SK-N-SH treated with all-trans-retinoic acid at 6 μM for 48 hours (cell line): ENCODE results near the gene DTNB.

ENCODE experiments used
- ATAC-seq: fragments of 200-7000 bp; cut with Tn5 transposase; 3 replicates; pipeline ENCODE4 v1.9.1; 2020; ENCODE audit warnings: mild to moderate bottlenecking, moderate library complexity
- BACH2 ChIP-seq: fragments of 250-450 bp; sonication (Bioruptor Pico); IDR thresholded peaks from 2 replicates; pipeline ENCODE4 v1.9.0; 2021; ENCODE audit warnings: mild to moderate bottlenecking, borderline replicate concordance
- CREB5 ChIP-seq: fragments of 250-450 bp; sonication (Bioruptor Pico); IDR thresholded peaks from 2 replicates; pipeline ENCODE4 v1.5.1; 2020; ENCODE audit warnings: low read depth, mild to moderate bottlenecking, moderate library complexity
- CSDC2 ChIP-seq: fragments of 250-450 bp; sonication (Bioruptor Pico); IDR thresholded peaks from 2 replicates; pipeline ENCODE4 v1.5.0; 2020; ENCODE audit warnings: mild to moderate bottlenecking, moderate library complexity
- CSRNP3 ChIP-seq: fragments of 250-450 bp; sonication (Bioruptor Pico); IDR thresholded peaks from 2 replicates; pipeline ENCODE4 v1.5.1; 2021; ENCODE audit warnings: mild to moderate bottlenecking, moderate library complexity
- ESRRG ChIP-seq: fragments of 250-450 bp; sonication (Bioruptor Pico); IDR thresholded peaks from 2 replicates; pipeline ENCODE4 v1.6.1; 2021; ENCODE audit warnings: mild to moderate bottlenecking
- GLIS3 ChIP-seq: fragments of 250-450 bp; sonication (Bioruptor Pico); IDR thresholded peaks from 2 replicates; pipeline ENCODE4 v1.5.0; 2020; ENCODE audit warnings: mild to moderate bottlenecking, moderate library complexity
- ISL1 ChIP-seq: fragments of 250-450 bp; sonication (Bioruptor Pico); IDR thresholded peaks from 2 replicates; pipeline ENCODE4 v2.1.2; 2022; ENCODE audit warnings: mild to moderate bottlenecking, moderate library complexity
- OSR1 ChIP-seq: fragments of 250-450 bp; sonication (Bioruptor Pico); IDR thresholded peaks from 2 replicates; pipeline ENCODE4 v1.8.0; 2022; ENCODE audit warnings: moderate library complexity, mild to moderate bottlenecking, inconsistent platforms
- PATZ1 ChIP-seq: fragments of 250-450 bp; sonication (Bioruptor Pico); IDR thresholded peaks from 2 replicates; pipeline ENCODE4 v1.8.0; 2020; ENCODE audit warnings: mild to moderate bottlenecking, moderate library complexity, borderline replicate concordance
- PPARA ChIP-seq: fragments of 250-450 bp; sonication (Bioruptor Pico); IDR thresholded peaks from 2 replicates; pipeline ENCODE4 v1.5.0; 2020; ENCODE audit warnings: mild to moderate bottlenecking, borderline replicate concordance
- RARB ChIP-seq: fragments of 250-450 bp; sonication (Bioruptor Pico); IDR thresholded peaks from 2 replicates; pipeline ENCODE4 v1.8.0; 2021; ENCODE audit warnings: mild to moderate bottlenecking, moderate library complexity
- SNAI2 ChIP-seq: fragments of 250-450 bp; sonication (Bioruptor Pico); IDR thresholded peaks from 2 replicates; pipeline ENCODE4 v1.5.0; 2020; ENCODE audit warnings: mild to moderate bottlenecking, moderate library complexity
- TCF4 ChIP-seq: fragments of 250-450 bp; sonication (Bioruptor Pico); IDR thresholded peaks from 2 replicates; pipeline ENCODE4 v1.8.0; 2021; ENCODE audit warnings: mild to moderate bottlenecking, moderate library complexity, borderline replicate concordance
- ZC3H10 ChIP-seq: fragments of 250-450 bp; sonication (Bioruptor Pico); IDR thresholded peaks from 2 replicates; pipeline ENCODE4 v1.5.1; 2021; ENCODE audit warnings: mild to moderate bottlenecking, moderate library complexity
- ZFP3 ChIP-seq: fragments of 250-450 bp; sonication (Bioruptor Pico); IDR thresholded peaks from 2 replicates; pipeline ENCODE4 v1.5.0; 2020; ENCODE audit warnings: mild to moderate bottlenecking, moderate library complexity
- ZFP30 ChIP-seq: fragments of 450-650 bp; formaldehyde crosslinking; IDR thresholded peaks from 2 replicates; pipeline ENCODE4 v1.5.0; 2022; ENCODE audit warnings: mild to moderate bottlenecking, moderate library complexity
- ZNF565 ChIP-seq: fragments of 450-650 bp; formaldehyde crosslinking; conservative IDR thresholded peaks from 2 replicates; pipeline ENCODE4 v1.5.0; 2020; ENCODE audit warnings: low read depth, mild to moderate bottlenecking, moderate library complexity
- TF ChIP-seq, protein P1 (sequence below): fragments of 250-450 bp; sonication (Bioruptor Pico); IDR thresholded peaks from 2 replicates; pipeline ENCODE4 v1.5.0; 2020; ENCODE audit warnings: mild to moderate bottlenecking, moderate library complexity

Gene DTNB

GRCh38 chr2:25585189-25585588 lies 88.2 kb downstream of the DTNB start:
- TF ChIP-seq RARB (CRISPR knock-in tag) = no peak
- TF ChIP-seq CSDC2 = no peak
- TF ChIP-seq OSR1 (CRISPR knock-in tag) = no peak
- no peak for TF ChIP-seq ISL1
- ATAC-seq = no peak

- no peak for ATAC-seq
- no peak for TF ChIP-seq GLIS3 (CRISPR knock-in tag)
- TF ChIP-seq CSDC2 = no peak
- TF ChIP-seq OSR1 (CRISPR knock-in tag) = no peak
- TF ChIP-seq CREB5 (CRISPR knock-in tag) = no peak
- no peak for TF ChIP-seq TCF4 (CRISPR knock-in tag)
- no peak for TF ChIP-seq BACH2 (CRISPR knock-in tag)
- TF ChIP-seq PPARA (CRISPR knock-in tag) = no peak
- no peak for TF ChIP-seq ISL1
- TF ChIP-seq, protein P1, sequence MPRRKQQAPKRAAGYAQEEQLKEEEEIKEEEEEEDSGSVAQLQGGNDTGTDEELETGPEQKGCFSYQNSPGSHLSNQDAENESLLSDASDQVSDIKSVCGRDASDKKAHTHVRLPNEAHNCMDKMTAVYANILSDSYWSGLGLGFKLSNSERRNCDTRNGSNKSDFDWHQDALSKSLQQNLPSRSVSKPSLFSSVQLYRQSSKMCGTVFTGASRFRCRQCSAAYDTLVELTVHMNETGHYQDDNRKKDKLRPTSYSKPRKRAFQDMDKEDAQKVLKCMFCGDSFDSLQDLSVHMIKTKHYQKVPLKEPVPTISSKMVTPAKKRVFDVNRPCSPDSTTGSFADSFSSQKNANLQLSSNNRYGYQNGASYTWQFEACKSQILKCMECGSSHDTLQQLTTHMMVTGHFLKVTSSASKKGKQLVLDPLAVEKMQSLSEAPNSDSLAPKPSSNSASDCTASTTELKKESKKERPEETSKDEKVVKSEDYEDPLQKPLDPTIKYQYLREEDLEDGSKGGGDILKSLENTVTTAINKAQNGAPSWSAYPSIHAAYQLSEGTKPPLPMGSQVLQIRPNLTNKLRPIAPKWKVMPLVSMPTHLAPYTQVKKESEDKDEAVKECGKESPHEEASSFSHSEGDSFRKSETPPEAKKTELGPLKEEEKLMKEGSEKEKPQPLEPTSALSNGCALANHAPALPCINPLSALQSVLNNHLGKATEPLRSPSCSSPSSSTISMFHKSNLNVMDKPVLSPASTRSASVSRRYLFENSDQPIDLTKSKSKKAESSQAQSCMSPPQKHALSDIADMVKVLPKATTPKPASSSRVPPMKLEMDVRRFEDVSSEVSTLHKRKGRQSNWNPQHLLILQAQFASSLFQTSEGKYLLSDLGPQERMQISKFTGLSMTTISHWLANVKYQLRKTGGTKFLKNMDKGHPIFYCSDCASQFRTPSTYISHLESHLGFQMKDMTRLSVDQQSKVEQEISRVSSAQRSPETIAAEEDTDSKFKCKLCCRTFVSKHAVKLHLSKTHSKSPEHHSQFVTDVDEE (CRISPR knock-in tag) = no peak
- TF ChIP-seq RARB (CRISPR knock-in tag) = no peak
- TF ChIP-seq ZFP3 (CRISPR knock-in tag) = no peak
- TF ChIP-seq SNAI2 (CRISPR knock-in tag) = no peak
These were observed 91.1 kb downstream of the DTNB start for GRCh38 chr2:25582077-25582830.

- ATAC-seq = no peak
- TF ChIP-seq ZFP30 (CRISPR knock-in tag) (no peak), ESRRG (CRISPR knock-in tag) (no peak), CSRNP3 (CRISPR knock-in tag) (no peak), ZC3H10 (CRISPR knock-in tag) (no peak), ZNF565 (CRISPR knock-in tag) (no peak)
- TF ChIP-seq, all 23 proteins: peak for 0
These were observed 96.8 kb downstream of the DTNB start for GRCh38 chr2:25576596-25576995.

DNA sequence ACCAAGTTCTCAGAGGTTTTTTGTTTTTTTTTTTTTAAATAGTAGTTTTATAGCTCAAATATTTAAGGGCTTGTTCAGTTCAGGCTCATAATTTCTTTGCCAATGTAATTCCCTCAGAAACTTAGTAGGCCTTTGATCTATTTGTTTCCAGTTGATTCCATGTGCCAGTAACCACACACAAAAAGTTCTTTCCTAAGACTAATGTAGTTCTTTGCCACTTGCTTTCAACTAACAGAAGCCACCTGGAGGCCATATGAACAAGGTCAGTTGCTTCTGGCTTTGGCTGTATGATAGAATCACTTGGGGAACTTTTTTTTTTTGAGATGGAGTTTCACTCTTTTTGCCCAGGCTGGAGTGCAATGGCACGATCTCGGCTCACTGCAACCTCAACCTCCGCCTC lies 100.7 kb downstream of the DTNB start:
- TF ChIP-seq ISL1 (no peak), BACH2 (CRISPR knock-in tag) (no peak), ESRRG (CRISPR knock-in tag) (no peak), CSRNP3 (CRISPR knock-in tag) (no peak), CREB5 (CRISPR knock-in tag) (no peak), SNAI2 (CRISPR knock-in tag) (no peak), PATZ1 (no peak)
- no peak for ATAC-seq
